ENCODE data around the gene GPR156. TPM values are rescaled to one million over a fixed set of nuclear protein-coding genes. Genes with fewer than 3 reads are reported as not detected.
"Not testable (repeated sequence)": the region's sequence is repeated elsewhere in the genome, so short reads cannot be mapped to it uniquely, and the experiment has no call there.

Gene GPR156
- total RNA-seq, 1 donor from 2014 or later: 11.7 TPM

- Mint-ChIP-seq H3K9me3 (peaks cover 17% of the 10 kb centered on the region), H3K4me3 (no peak overlapping the region), H3K36me3 (peaks cover 4% of the 10 kb centered on the region), H3K27me3 (ENCODE audit: low read depth) (peaks cover 2% of the 10 kb centered on the region), H3K4me1 (peaks cover 26% of the 10 kb centered on the region), H3K27ac (no peak overlapping the region)
- DNase-seq (ENCODE audit: low spot score in 2 of 2, unreplicated experiment in 2 of 2): no peak
- TF ChIP-seq, protein P1, sequence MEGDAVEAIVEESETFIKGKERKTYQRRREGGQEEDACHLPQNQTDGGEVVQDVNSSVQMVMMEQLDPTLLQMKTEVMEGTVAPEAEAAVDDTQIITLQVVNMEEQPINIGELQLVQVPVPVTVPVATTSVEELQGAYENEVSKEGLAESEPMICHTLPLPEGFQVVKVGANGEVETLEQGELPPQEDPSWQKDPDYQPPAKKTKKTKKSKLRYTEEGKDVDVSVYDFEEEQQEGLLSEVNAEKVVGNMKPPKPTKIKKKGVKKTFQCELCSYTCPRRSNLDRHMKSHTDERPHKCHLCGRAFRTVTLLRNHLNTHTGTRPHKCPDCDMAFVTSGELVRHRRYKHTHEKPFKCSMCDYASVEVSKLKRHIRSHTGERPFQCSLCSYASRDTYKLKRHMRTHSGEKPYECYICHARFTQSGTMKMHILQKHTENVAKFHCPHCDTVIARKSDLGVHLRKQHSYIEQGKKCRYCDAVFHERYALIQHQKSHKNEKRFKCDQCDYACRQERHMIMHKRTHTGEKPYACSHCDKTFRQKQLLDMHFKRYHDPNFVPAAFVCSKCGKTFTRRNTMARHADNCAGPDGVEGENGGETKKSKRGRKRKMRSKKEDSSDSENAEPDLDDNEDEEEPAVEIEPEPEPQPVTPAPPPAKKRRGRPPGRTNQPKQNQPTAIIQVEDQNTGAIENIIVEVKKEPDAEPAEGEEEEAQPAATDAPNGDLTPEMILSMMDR (IDR thresholded peaks at IDR 0.05; ENCODE audit: unreplicated experiment): no peak
These were observed 14.4 kb upstream of the GPR156 start for GRCh38 chr3:120299403-120299802.

DNA sequence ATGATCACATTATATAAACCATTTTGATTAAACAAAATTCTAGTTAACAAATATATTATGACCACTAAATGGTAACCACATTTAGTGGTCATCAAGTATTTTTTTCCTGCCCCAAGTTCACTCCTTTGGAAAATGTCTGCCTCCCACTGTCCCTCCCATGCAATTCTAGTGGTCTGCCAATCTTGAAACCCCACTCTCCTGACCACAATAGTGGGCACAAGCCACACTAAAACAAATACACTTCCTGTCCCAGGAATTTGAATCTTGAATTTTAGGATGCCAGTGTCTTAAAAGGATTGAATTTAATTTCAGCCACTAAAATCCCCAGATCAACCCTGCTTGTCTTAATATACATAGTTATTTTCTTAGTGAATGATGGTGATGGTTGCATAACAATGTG, 14.0 kb upstream of the GPR156 start:
- TF ChIP-seq, protein P1 (IDR thresholded peaks at IDR 0.05; ENCODE audit: unreplicated experiment): no peak
- Mint-ChIP-seq H3K27ac (no peak overlapping the region), H3K4me1 (peaks cover 24% of the 10 kb centered on the region), H3K27me3 (ENCODE audit: low read depth) (peaks cover 2% of the 10 kb centered on the region), H3K9me3 (peaks cover 21% of the 10 kb centered on the region), H3K4me3 (no peak overlapping the region), H3K36me3 (peaks cover 8% of the 10 kb centered on the region)
- DNase-seq (ENCODE audit: low spot score in 2 of 2, unreplicated experiment in 2 of 2): no peak

- H3K4me1 Mint-ChIP-seq; H3K4me3 Mint-ChIP-seq; H3K27ac Mint-ChIP-seq; DNase-seq (ENCODE audit: low spot score in 2 of 2, unreplicated experiment in 2 of 2); H3K27me3 Mint-ChIP-seq (ENCODE audit: low read depth): not testable (repeated sequence)
- Mint-ChIP-seq H3K36me3 (peaks cover 18% of the 10 kb centered on the region), H3K9me3 (peaks cover 54% of the 10 kb centered on the region)
These were observed 6.5 kb upstream of the GPR156 start for GRCh38 chr3:120291552-120291951.

DNA sequence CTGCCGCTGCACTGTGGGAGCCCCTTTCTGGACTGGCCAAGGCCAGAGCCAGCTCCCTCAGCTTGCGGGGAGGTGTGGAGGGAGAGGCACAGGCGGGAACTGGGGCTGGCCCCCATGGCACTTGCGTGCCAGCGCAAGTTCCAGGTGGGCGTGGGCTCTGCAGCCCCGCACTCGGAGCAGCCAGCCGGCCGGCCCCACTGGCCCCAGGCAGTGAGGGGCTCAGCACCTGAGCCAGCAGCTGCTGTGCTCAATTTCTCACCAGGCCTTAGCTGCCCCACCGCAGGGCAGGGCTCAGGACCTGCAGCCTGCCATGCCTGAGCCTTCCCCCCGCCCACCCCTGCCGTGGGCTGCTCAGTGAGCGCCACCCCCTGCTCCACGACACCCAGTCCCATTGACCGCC, 4.6 kb upstream of the GPR156 start:
- Mint-ChIP-seq H3K4me1 (peaks cover 13% of the 10 kb centered on the region), H3K27ac (no peak overlapping the region), H3K9me3 (peaks cover 43% of the 10 kb centered on the region), H3K4me3 (no peak overlapping the region), H3K36me3 (peaks cover 16% of the 10 kb centered on the region), H3K27me3 (ENCODE audit: low read depth) (no peaks in the 10 kb centered on the region)
- no peak for DNase-seq (ENCODE audit: low spot score in 2 of 2, unreplicated experiment in 2 of 2)
- TF ChIP-seq, protein P1 (IDR thresholded peaks at IDR 0.05; ENCODE audit: unreplicated experiment): no peak

DNA sequence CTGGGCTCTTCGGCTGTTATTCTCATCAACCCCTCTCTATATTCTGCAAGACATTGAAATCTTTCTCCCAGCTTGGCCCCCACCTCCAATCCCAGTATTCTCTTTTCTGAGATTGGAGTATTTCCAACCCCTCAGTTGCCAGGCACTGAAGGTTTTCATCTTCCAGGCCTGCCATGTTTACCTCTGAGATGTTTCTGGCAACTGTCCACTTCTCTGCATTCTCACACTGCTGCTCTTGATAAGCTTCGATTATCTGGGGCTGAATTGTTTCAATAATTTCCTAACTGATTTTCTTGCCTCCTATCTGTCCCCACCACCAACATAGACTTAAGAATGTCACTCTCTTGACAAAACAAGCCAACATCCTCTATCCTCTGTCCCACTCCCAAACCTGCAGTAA, 1.4 kb upstream of the GPR156 start:
- Mint-ChIP-seq H3K27me3 (ENCODE audit: low read depth) (peaks cover 4% of the 10 kb centered on the region), H3K9me3 (peaks cover 16% of the 10 kb centered on the region), H3K36me3 (peaks cover 5% of the 10 kb centered on the region), H3K27ac (no peak overlapping the region), H3K4me1 (peaks cover 20% of the 10 kb centered on the region), H3K4me3 (no peak overlapping the region)
- DNase-seq (ENCODE audit: low spot score in 2 of 2, unreplicated experiment in 2 of 2): no peak
- TF ChIP-seq, protein P1 (IDR thresholded peaks at IDR 0.05; ENCODE audit: unreplicated experiment): no peak

DNA sequence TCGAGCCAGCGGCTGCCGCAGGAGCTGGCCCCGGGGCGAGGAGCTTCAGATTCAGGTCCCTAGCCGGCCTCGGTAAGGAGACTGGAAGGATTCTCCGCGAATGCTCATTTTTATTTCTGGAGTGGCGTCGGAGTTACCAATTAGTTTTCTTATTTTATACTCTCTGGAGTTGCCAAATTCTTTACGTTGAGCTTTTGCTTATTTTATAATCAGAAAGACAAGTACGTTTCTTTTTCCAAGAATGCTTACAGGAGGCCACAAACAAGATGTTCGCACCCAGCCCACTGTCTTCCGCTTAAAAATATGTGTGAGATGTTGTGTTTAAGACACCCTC, 453 bp upstream of the GPR156 start:
- no peak for DNase-seq (ENCODE audit: low spot score in 2 of 2, unreplicated experiment in 2 of 2)
- Mint-ChIP-seq H3K4me1 (peaks cover 20% of the 10 kb centered on the region), H3K9me3 (peaks cover 10% of the 10 kb centered on the region), H3K4me3 (peak overlapping the region; percentile 54), H3K27ac (peak overlapping the region; percentile 89), H3K36me3 (peaks cover 4% of the 10 kb centered on the region), H3K27me3 (ENCODE audit: low read depth) (peaks cover 4% of the 10 kb centered on the region)
- TF ChIP-seq, protein P1 (IDR thresholded peaks at IDR 0.05; ENCODE audit: unreplicated experiment): no peak

Data from mesothelial cell of epicardium (in vitro differentiated cells).